Fibroblast of skin of abdomen (primary cell): ENCODE measurements around the gene DENND1B.

Experiments used
- DNase-seq: peaks from one replicate; pipeline ENCODE4 v3.0.0-alpha.2; 2013

DENND1B gene

GRCh38 chr1:197465528-197466327 lies 309.6 kb downstream of the DENND1B start:
- no peak for DNase-seq

DNA sequence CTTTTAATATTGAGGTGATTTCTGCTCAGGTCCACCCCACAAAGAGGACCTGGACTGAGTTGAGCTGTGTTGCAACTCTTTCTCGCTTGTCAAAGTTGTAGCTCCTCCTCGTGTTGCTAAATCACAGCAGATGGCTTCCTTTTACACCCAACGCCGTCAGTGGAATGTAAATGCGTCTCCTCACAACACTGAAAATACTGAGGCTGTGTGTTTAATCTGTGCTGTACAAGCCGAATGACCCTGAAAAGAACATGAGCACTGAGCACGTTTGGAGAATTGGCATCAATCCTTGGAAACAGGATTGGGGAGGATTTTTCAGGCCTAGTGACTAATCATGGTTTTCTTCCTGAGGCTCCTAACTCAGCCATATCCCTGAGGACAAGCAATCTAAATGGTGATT lies 311.2 kb downstream of the DENND1B start:
- peak; percentile 93 for DNase-seq

GRCh38 chr1:197463142-197463541 lies 312.1 kb downstream of the DENND1B start:
- DNase-seq = no peak

DNA sequence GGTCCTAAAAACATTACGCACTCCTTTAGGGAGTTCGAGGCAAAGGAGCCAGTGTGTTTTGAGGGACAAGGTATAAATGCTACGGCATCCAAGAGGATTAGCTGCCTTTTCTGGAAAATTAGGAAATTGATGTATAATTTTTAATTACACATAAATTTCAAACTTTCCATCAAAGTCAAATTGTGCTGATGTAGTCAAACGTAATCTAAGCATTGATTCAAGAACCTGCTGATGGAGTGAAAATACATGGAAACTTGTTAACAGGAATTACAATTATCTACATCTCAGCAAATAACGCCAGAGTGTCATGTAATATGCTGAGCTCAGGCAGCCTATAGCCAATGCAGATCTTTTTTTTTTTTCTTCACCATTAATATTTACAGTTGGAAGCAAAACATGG lies 312.7 kb downstream of the DENND1B start:
- no peak for DNase-seq
